GM19467 (cell line): Measurements from ENCODE around the gene DPP10.
"Not testable (repeated sequence)": the region's sequence is repeated elsewhere in the genome, so short reads cannot be mapped to it uniquely, and the experiment has no call there.

Experiments used
- ATAC-seq: cut with Tn5 transposase; IDR thresholded peaks from one replicate; pipeline ENCODE4 v1.9.1; 2021; ENCODE audit warnings: mild to moderate bottlenecking, moderate library complexity; ENCODE audit not compliant: unreplicated experiment

Gene DPP10

DNA sequence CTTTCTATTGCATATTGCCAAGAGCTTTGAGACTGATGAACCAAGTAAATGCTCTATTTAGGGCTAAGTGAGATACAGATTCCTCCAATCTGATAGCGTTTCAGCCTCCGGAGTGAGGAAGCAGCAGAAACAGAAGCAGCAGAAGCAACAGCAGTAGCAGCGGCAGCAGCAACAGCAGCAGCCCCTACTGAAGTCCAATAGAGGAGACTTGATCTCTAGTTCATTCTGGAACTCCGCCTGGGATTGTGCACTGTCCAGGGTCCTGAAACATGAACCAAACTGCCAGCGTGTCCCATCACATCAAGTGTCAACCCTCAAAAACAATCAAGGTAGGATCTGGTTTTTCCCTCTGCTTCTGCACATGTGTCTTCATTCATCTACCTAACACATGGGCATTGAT, at the start of gene DPP10:
TSS of gene DPP10 (plus strand) at position 132 of the 400 bp plus-strand sequence.
- ATAC-seq = no peak

DNA sequence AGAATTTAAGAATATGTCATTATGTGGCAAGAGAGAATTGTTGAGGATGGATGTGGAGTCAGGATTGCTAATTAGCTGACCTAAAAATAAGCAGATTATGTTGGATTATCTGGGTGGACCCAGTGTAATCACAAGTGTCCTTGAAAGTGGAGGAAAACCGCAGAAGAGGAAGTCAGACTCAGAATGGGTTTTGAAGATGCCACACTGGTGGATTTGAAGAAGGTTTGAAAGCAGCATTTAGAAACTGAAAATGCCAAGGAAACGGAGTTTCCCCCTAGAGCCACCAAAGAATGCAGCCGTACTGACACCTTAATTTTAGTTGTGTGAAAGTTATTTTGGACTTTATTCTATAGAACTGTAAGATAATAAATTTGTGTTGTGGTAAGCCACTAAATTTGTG, 41.6 kb upstream of the DPP10 start:
- no peak for ATAC-seq

DNA sequence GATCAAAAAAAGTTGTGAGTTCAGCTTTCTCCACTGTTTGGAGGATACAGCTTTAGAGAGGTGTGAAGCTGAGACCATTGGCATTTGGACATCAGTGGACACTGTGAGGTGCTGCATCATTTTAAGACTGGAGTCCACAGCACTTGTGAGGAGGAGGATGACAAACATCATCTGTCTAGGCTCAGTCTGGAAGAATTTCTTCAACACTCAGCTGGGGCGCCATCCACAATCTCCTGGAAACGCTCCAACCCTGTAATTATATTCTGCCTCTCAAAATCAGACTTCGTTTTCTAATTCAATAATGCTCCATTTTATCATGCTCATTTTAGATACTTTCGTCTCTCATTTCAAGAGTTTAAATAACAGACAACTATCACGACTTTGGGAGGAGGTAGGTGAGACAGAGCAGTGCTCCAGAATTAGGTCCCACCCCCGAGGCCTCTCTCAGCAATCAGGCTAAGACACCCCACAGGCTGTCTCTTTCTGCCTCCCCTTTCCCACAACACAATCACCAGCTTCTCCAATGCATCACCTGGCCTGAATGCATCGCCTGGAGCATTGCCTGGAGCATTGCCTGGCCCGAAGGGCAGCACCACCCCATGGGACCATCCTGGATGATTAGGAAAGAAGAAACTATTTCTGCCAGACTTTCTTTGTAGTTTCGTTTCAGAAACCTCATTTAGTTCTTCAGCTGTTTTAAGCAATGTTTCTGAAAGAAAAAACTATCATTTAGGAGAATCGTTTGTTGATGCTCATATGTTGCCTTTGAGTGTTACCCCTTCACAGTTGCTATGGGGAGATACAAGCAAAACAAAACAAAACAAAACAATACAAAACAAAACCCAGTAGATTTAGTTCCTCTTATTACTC, 37.0 kb upstream of the DPP10 start:
- ATAC-seq = no peak

GRCh38 chr2:114406347-114406746, 36.1 kb upstream of the DPP10 start:
- ATAC-seq = no peak

DNA sequence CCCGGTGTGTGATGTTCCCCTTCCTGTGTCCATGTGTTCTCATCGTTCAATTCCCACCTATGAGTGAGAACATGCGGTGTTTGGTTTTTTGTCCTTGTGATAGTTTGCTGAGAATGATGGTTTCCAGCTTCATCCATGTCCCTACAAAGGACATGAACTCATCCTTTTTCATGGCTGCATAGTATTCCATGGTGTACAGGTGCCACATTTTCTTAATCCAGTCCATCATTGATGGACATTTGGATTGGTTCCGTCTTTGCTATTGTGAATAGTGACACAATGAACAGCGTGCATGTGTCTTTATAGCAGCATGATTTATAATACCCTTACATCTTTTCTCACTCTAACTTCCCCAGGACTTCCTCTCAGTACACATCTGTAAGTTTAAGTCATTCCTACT, 35.1 kb upstream of the DPP10 start:
- not testable (repeated sequence) for ATAC-seq

GRCh38 chr2:114421781-114422180, 20.7 kb upstream of the DPP10 start:
- no peak for ATAC-seq

- no peak for ATAC-seq
Observed at GRCh38 chr2:114424699-114425098, 17.7 kb upstream of the DPP10 start.

DNA sequence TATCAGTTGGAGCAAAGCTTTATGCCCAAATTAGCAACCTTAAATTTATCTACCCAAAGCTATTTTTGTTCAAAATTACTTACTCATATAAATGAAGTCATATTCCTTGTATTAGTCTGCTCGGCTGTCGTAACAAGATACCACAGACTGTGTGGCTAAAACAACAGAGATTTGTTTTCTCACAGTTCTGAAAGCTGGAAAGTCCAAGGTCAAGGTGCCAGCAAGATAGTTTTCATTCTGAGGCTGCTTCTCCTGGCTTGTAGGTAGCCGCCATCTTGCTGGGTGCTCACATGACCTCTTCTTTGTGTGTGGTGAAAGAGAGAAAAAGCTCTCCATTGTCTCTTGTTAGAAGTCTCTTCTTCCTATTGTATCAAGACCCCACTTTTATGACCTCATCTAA, 15.7 kb upstream of the DPP10 start:
- ATAC-seq = no peak

GRCh38 chr2:114436329-114436728, 6.1 kb upstream of the DPP10 start:
- ATAC-seq = no peak

- ATAC-seq = no peak
Observed at GRCh38 chr2:114446571-114446970, 4.1 kb downstream of the DPP10 start.

- no peak for ATAC-seq
Observed at GRCh38 chr2:114450639-114451038, 8.2 kb downstream of the DPP10 start.

- ATAC-seq = no peak
Observed at GRCh38 chr2:114456566-114456965, 14.1 kb downstream of the DPP10 start.

DNA sequence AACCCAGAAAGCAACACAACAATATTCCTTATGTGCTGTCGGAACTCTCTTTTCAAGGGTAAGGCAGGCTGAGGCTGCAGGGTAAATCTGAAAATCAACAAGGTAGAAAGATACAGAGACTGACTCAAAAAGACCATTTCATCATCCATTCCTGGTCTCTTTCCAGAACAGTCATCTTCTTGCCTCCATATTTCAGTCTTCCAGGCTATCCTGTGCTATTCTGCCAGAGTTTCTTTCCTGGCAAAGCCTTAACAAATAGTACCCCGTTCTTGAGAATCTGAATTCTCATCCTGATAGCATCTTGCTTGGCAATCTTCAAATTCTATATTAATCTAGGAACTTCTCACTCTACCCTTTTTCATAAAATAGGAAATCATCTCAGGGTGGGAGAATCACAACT, 15.5 kb downstream of the DPP10 start:
- ATAC-seq = no peak

- ATAC-seq = no peak
Observed at GRCh38 chr2:114461116-114461515, 18.7 kb downstream of the DPP10 start.

- no peak for ATAC-seq
Observed at GRCh38 chr2:114464961-114465706, 22.7 kb downstream of the DPP10 start.

DNA sequence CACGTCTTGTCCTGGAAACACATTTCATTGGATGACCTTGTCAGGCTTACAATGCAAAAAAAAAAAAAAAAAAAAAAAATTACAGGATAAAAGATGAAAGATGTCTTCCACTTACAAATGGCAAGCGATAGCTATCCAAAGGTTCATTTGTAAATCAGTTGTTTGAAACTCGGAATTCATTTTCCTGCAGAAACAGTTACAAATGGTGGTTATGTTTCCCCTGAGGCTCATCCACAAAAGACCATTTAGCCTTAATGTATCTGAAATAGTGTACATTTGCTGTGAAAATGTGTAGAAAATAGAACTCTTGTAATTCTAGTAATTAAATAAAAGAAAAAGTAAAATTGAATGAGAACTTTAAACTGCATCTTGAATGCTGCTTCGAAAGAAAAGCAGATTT, 25.9 kb downstream of the DPP10 start:
- ATAC-seq = no peak

- ATAC-seq = no peak
Observed at GRCh38 chr2:114472246-114472645, 29.8 kb downstream of the DPP10 start.

DNA sequence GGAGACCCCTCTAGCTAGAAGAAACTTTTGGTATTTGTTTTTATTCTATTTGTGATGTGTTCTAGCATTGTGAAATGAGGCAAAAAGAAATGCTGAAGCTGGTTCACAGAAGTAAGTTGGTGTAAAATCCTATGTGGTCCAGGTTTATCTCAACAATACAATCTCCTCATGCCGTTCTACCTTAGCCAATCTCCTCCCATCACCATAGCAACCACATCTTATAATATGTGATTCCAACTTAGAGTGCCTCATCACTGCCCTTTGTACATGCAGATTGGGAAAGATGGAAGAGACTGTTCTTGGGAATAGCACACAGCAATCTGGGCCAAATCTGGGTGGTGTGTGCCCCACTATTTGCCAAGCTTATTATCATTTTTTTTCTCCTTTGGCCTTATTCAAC, 30.3 kb downstream of the DPP10 start:
- no peak for ATAC-seq

- no peak for ATAC-seq
Observed at GRCh38 chr2:114488841-114489530, 46.5 kb downstream of the DPP10 start.

DNA sequence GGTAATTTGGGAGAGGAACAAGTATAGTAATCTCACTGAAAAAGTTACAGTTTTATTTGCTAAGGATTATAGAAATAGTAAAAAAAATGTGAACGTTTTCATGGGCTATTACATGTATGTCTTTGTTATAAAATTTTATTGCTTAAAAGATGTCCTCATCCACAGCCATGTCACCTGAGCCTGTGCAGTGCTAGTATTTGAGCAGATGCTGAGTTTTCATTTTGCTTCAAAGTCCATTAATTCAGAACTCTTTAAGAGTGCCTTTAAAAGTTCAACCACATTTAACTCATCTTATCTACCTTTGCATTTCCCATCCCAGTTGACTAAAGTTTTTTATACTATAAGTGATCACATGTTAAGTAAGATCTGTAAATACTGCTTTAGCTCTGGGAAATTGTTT, 52.6 kb downstream of the DPP10 start:
- ATAC-seq = no peak

- ATAC-seq = no peak
Observed at GRCh38 chr2:114496959-114497358, 54.5 kb downstream of the DPP10 start.

DNA sequence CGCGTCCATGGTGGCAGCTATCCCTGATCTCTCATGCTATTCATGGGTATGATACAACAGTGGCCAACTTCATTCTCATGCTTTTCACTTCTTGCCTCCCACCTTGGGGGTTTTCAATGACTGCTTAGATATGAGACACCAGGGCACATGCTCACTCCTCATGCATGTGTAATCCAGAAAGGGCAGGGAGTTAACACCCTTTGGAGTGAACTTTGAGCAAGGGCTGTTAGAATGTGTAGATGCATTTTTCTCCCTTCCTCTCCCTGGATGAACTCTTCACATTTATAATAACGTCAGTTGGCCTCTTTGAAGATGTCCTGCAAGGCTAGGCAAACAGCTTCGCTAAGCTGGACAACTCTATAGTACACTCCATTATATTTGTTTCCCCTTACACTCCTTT, 56.7 kb downstream of the DPP10 start:
- ATAC-seq = no peak
